Vagina (tissue), 2 donors: Measurements from ENCODE around the gene COL6A5. TPM values are rescaled to one million over a fixed set of nuclear protein-coding genes. Genes with fewer than 3 reads are reported as not detected.

Experiments used
- DNase-seq, 2 donors: peaks; one replicate each; pipeline ENCODE4 v3.0.0-alpha.2; 2017; ENCODE audit errors: extremely low spot score in 2 of 2
- H3K27ac ChIP-seq: fragments of 200-600 bp; sonication (generic); one replicate; pipeline ENCODE4 v1.5.1; 2019
- H3K27me3 ChIP-seq: fragments of 200-600 bp; sonication (generic); one replicate; pipeline ENCODE4 v1.5.1; 2019
- H3K36me3 ChIP-seq, 2 donors: fragments of 200-600 bp; sonication (generic); one replicate each; pipeline ENCODE4 v1.5.1; 2017 to 2019
- H3K4me1 ChIP-seq: fragments of 200-600 bp; sonication (generic); one replicate; pipeline ENCODE4 v1.5.1; 2019
- H3K4me3 ChIP-seq, 2 donors: fragments of 200-600 bp; sonication (generic); 1 replicate in 1 of 2; 2 replicates in 1 of 2; pipeline ENCODE4 v1.5.1; 2016 to 2019
- H3K9me3 ChIP-seq: fragments of 200-600 bp; sonication (generic); one replicate; pipeline ENCODE4 v1.5.1; 2019
- POLR2A ChIP-seq, 2 donors: fragments of 450-650 bp; IDR thresholded peaks; one replicate each; pipeline ENCODE4 v1.6.1; 2017; ENCODE audit warnings: antibody characterized with exemption in 2 of 2, mild to moderate bottlenecking in 2 of 2, moderate library complexity in 2 of 2
- POLR2AphosphoS5 ChIP-seq, 2 donors: sonication (generic); formaldehyde crosslinking; IDR thresholded peaks; one replicate each; pipeline ENCODE4 v1.9.0; 2017; ENCODE audit warnings: antibody characterized with exemption in 2 of 2, mild to moderate bottlenecking in 2 of 2, low read depth in 1 of 2; ENCODE audit not compliant: insufficient read depth in 1 of 2
- intact Hi-C: fragments of 100-400 bp; cut with DNase I; formaldehyde crosslinking; loops from one replicate; pipeline ENCODE4 v1.15.1; 2023
- total RNA-seq: library from RNA; depleted of rRNA; stranded (reverse); fragments of >200 nt; gene quantifications from one replicate; pipeline ENCODE4 v1.2.3, GENCODE V29; 2016
- TF ChIP-seq, protein P1 (sequence below), 3 experiments: fragments of 450-650 bp in 2 of 3; fragments of 200-600 bp in 1 of 3; sonication (generic) in 1 of 3; IDR thresholded peaks; one replicate each; pipeline ENCODE4 v1.5.1; 2017 to 2019; ENCODE audit warnings: antibody characterized with exemption in 3 of 3, mild to moderate bottlenecking in 2 of 3, moderate library complexity in 2 of 3

COL6A5 gene
- total RNA-seq, 1 donor from 2014 or later = not detected

DNA sequence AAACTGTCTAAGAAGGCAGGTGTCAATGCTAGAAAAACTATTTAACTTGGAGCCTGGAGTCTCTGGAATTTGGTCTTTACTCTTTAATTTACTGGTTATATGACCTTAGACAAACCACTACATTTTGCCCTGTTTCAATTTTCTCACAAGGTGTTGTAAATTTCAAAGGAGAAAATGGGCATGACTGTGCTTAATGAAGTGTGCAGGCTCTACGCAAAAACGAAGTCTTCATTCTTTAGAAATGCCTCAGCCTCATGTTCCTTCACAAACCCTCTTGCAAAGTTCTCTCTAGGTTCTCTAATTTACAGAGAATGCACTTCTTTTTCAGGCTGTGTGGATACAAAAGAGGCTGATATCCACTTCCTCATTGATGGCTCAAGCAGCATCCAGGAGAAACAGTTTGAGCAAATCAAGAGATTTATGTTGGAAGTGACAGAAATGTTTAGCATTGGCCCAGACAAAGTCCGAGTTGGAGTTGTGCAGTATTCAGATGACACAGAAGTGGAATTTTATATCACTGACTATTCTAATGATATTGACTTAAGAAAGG lies 39.1 kb downstream of the COL6A5 start:
- TF ChIP-seq POLR2A (IDR thresholded peaks at IDR 0.05) (no peak), POLR2AphosphoS5 (IDR thresholded peaks at IDR 0.05; ENCODE audit: insufficient read depth in 1 of 2, low read depth in 1 of 2) (no peak)
- TF ChIP-seq, protein P1, sequence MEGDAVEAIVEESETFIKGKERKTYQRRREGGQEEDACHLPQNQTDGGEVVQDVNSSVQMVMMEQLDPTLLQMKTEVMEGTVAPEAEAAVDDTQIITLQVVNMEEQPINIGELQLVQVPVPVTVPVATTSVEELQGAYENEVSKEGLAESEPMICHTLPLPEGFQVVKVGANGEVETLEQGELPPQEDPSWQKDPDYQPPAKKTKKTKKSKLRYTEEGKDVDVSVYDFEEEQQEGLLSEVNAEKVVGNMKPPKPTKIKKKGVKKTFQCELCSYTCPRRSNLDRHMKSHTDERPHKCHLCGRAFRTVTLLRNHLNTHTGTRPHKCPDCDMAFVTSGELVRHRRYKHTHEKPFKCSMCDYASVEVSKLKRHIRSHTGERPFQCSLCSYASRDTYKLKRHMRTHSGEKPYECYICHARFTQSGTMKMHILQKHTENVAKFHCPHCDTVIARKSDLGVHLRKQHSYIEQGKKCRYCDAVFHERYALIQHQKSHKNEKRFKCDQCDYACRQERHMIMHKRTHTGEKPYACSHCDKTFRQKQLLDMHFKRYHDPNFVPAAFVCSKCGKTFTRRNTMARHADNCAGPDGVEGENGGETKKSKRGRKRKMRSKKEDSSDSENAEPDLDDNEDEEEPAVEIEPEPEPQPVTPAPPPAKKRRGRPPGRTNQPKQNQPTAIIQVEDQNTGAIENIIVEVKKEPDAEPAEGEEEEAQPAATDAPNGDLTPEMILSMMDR (IDR thresholded peaks at IDR 0.05) = no peak
- intact Hi-C loops = no loop called here
- Histone ChIP-seq H3K9me3 (no peaks in the 10 kb centered on the region), H3K4me1 (no peaks in the 10 kb centered on the region), H3K36me3 (no peaks in the 10 kb centered on the region), H3K27ac (no peak overlapping the region), H3K4me3 (no peak overlapping the region), H3K27me3 (no peaks in the 10 kb centered on the region)
- DNase-seq = no peak

DNA sequence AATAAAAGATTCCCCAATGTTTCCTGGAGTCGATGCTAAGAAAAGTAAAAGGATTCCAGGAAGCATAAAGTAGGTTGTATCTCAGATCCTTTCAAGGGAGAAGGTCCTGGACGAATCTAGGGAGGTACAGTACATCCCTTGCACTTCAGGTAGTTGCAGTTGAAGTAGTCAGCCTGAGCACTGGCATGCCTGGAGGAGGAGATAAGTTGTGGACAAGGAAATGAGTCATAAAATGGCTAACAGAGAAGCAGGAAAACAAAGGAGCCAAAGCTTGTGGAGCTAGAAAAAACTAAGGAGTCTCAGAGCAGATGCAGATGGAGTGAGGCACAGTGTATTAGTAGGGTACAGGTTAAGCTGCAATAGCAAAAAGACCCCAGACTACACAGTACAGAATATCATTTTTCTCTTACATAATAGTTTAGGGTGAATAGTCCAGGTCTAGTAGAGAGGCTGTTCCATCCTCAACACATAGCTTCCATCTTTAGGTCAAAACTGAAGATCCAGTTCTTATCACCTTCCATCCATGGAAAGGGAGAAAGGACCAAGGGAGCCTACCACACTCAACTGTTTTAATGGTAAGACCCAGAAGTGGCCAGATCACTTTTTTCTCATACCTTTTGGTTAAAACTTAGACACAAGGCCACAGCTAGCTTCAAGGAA lies 41.3 kb downstream of the COL6A5 start:
- Histone ChIP-seq H3K9me3 (no peaks in the 10 kb centered on the region), H3K27ac (no peak overlapping the region), H3K27me3 (no peaks in the 10 kb centered on the region), H3K36me3 (no peaks in the 10 kb centered on the region), H3K4me1 (no peaks in the 10 kb centered on the region), H3K4me3 (no peak overlapping the region)
- no peak for DNase-seq
- intact Hi-C loops = no loop called here
- TF ChIP-seq, protein P1 (IDR thresholded peaks at IDR 0.05) = no peak
- no peak for TF ChIP-seq POLR2AphosphoS5 (IDR thresholded peaks at IDR 0.05; ENCODE audit: insufficient read depth in 1 of 2, low read depth in 1 of 2)
- TF ChIP-seq POLR2A (IDR thresholded peaks at IDR 0.05) = no peak

DNA sequence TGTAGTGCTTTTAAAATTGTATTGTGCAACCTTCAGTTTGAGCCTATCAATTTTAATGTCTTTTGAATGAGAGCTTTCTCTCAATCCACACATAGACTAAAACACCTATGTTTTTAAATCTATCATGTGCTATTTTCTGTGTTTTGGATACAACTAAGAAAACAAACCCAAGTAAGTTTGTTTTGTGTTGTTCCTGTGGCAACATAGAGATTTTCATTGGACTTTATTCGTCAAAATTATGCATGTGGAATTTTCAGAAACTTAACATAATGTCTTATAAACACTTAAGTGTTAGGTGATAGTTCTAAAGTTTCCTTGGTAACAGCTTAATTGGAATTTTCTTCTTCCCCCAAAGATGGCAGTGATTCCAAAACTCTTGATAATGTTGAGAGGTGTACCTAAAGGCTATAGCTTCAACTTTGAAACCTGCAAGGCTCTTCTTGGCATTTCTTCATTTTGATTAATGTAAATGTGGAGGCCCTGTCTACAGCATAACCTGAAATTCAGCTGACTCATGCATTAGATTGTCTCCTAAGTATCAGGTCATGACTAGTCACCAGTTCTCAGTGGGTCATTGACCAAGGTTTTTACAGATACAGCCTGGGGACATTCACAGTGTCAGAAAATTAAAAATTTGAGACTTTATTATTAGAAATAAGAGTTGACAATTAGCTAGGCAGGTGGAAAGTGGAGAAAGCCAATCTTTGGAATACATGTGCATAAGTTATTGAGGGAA lies 44.4 kb downstream of the COL6A5 start:
- TF ChIP-seq, protein P1 (IDR thresholded peaks at IDR 0.05) = no peak
- TF ChIP-seq POLR2AphosphoS5 (IDR thresholded peaks at IDR 0.05; ENCODE audit: insufficient read depth in 1 of 2, low read depth in 1 of 2) (no peak), POLR2A (IDR thresholded peaks at IDR 0.05) (no peak)
- no peaks in the 10 kb centered on the region for H3K9me3 ChIP-seq
- no peak overlapping the region for H3K4me3 ChIP-seq
- H3K27ac ChIP-seq = no peak overlapping the region
- no peaks in the 10 kb centered on the region for H3K36me3 ChIP-seq
- DNase-seq = no peak
- H3K27me3 ChIP-seq = no peaks in the 10 kb centered on the region
- intact Hi-C loops = no loop called here
- no peaks in the 10 kb centered on the region for H3K4me1 ChIP-seq

DNA sequence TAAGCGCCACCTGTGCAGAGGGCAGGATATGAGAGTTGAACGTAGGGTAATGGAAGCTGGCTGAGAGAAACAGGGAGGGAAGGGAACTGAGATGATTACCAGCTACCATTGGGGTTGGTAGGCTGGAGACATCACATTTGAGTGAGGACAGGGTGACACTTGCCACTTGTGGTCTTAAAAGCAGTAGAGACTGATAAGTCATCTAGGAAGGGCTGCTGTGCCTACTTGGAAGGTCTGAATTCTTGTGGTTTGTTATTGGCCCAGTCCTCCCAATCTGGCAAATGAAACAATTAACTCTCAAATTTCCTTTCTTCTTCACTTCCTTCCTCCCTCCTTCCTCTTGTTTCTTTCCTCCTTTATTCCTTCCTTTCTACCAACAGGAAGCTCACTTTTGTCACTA lies 46.8 kb downstream of the COL6A5 start:
- H3K4me3 ChIP-seq = no peak overlapping the region

More for the DNA sequence above, 46.8 kb downstream of the COL6A5 start:
- intact Hi-C loops = no loop called here
- TF ChIP-seq POLR2A (IDR thresholded peaks at IDR 0.05) (no peak), POLR2AphosphoS5 (IDR thresholded peaks at IDR 0.05; ENCODE audit: insufficient read depth in 1 of 2, low read depth in 1 of 2) (no peak)
- TF ChIP-seq, protein P1 (IDR thresholded peaks at IDR 0.05) = no peak
- Histone ChIP-seq H3K27me3 (no peaks in the 10 kb centered on the region), H3K9me3 (no peaks in the 10 kb centered on the region), H3K36me3 (no peaks in the 10 kb centered on the region), H3K4me1 (no peaks in the 10 kb centered on the region), H3K27ac (no peak overlapping the region)
- DNase-seq = no peak
